Left ventricle myocardium superior (tissue), 1 donor: ENCODE measurements around the gene LCN6. TPM values are rescaled to one million over a fixed set of nuclear protein-coding genes. Genes with fewer than 3 reads are reported as not detected.
"Not testable (repeated sequence)": the region's sequence is repeated elsewhere in the genome, so short reads cannot be mapped to it uniquely, and the experiment has no call there.

ENCODE experiments used
- ATAC-seq: fragments of 200-7000 bp; cut with Tn5 transposase; one replicate; pipeline ENCODE4 v1.9.1; 2020; ENCODE audit warnings: mild to moderate bottlenecking, moderate library complexity
- DNase-seq: peaks from one replicate; pipeline ENCODE4 v3.0.0-alpha.2; 2020
- intact Hi-C: fragments of 100-400 bp; cut with micrococcal nuclease; formaldehyde crosslinking; loops from one replicate; pipeline ENCODE4 v1.11.0; 2022
- long read RNA-seq: library from polyadenylated mRNA; unstranded; transcript quantifications from one replicate; pipeline ENCODE4 v2.0.0, GENCODE V29; 2021
- total RNA-seq: library from RNA; stranded (reverse); fragmentation: NEBNext Ultra II Directional; extraction: Animal tissue kit (Norgen Biotek cat#: 25700); gene quantifications from one replicate; pipeline ENCODE4 v1.2.1, GENCODE V29; 2021
- donor health status: DM: no; HTN: yes; CAD: no; lungs with severe emphysema.

Gene LCN6, protein sequence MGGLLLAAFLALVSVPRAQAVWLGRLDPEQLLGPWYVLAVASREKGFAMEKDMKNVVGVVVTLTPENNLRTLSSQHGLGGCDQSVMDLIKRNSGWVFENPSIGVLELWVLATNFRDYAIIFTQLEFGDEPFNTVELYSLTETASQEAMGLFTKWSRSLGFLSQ
- 17.4 TPM for total RNA-seq
- long read RNA-seq, partial matches to known transcripts: 3 of 5 reads
- long read RNA-seq, other reads (novel, unspliced or antisense): 1 of 5 reads

GRCh38 chr9:136748201-136748600 lies at the start of gene LCN6:
Gene LCN6 (minus strand): TSS chr9:136748525. CDS start chr9:136748483, 42 bp downstream.
- peak; percentile 20 for DNase-seq
- intact Hi-C loops: no loop called here
- ATAC-seq: peak; percentile 5

GRCh38 chr9:136796775-136797347 lies 48.5 kb upstream of the LCN6 start:
- DNase-seq, ATAC-seq, intact Hi-C loops: not testable (repeated sequence)

DNA sequence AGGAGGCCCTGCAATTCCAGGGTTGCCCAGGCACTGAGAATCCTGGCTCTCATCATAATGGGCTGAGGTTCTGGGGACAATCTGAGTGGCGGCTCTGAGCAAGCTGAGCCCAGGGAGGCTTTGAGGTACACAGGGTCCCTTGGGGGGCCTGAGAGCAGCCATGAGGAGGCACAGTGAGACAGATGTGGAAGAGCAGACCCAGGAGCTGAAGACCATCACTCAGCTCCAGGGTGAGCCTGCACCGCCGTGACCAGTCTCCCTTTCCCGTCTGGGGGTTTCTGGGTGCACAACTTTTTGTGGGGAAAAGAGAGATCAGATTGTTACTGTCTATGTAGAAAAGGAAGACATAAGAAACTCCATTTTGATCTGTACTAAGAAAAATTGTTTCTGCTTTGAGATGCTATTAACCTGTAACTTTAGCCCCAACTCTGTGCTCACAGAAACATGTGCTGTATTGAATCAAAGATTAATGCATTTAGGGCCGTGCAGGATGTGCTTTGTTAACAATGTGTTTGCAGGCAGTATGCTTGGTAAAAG lies 48.0 kb upstream of the LCN6 start, which contains the start of gene CCDC183:
Gene CCDC183, plus strand, starts transcription at position 101 of the 537 bp plus-strand sequence. Its CDS starts 60 bp downstream, at position 161.
- DNase-seq: no peak
- intact Hi-C loops: no loop called here
- ATAC-seq: no peak

GRCh38 chr9:136795000-136795348 lies 46.6 kb upstream of the LCN6 start:
- DNase-seq (no peak), ATAC-seq (no peak)
- intact Hi-C loops: no loop called here

- intact Hi-C loops: no loop called here
- DNase-seq (no peak), ATAC-seq (no peak)
Measured at GRCh38 chr9:136794281-136794999, 46.1 kb upstream of the LCN6 start.

- ATAC-seq (no peak), DNase-seq (no peak)
- intact Hi-C loops: no loop called here
Measured at GRCh38 chr9:136793086-136793946, 45.0 kb upstream of the LCN6 start.

GRCh38 chr9:136792321-136793085 lies 44.2 kb upstream of the LCN6 start:
- DNase-seq: no peak
- no peak for ATAC-seq
- intact Hi-C loops: no loop called here

DNA sequence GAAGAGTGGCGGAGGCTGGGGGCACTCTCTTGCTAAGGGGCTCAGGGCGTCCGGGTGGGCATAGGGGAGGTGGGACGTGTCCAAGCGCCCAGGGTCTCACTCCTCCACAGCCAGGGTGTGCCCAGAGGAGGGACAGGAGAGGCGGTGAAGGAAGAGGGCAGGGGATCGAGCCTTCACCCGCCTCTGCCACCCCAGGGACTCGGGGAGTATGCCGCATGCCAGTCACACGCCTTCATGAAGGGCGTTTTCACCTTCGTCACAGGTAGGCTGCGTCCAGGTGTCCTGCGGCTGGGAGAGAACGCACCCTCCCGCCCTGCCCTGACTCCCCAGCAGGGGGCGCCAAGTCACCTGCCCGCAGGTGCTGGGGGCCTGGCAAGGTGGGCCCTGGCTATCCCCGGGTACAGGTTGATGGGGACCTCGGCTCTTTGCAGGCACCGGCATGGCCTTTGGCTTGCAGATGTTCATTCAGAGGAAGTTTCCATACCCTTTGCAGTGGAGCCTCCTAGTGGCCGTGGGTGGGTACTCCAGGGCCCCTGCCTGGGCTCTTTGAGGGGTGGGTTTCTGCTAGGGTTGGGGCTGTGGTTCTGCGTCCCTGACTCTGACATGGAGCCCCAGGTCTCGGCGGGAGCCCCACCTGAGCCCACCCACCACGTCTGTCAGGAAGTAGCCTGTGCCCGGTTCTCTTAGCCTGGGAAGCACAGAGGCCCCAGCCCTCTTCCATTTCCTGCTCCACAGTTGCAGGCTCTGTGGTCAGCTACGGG lies 43.4 kb upstream of the LCN6 start:
- ATAC-seq (peak; percentile 4), DNase-seq (peak; percentile 69)
- intact Hi-C loops: no loop called here

- peak; percentile 100 for DNase-seq
- peak; percentile 93 for ATAC-seq
- intact Hi-C loops: no loop called here
Measured at GRCh38 chr9:136790640-136791515, 42.6 kb upstream of the LCN6 start, which contains the start of gene TMEM141. Gene TMEM141 (plus strand): TSS chr9:136791344. CDS start chr9:136791371, 27 bp downstream.

- no peak for ATAC-seq
- DNase-seq: no peak
- intact Hi-C loops: no loop called here
Measured at GRCh38 chr9:136789523-136789937, 41.2 kb upstream of the LCN6 start.

- ATAC-seq, DNase-seq, intact Hi-C loops: not testable (repeated sequence)
Measured at GRCh38 chr9:136788644-136789522, 40.6 kb upstream of the LCN6 start.

DNA sequence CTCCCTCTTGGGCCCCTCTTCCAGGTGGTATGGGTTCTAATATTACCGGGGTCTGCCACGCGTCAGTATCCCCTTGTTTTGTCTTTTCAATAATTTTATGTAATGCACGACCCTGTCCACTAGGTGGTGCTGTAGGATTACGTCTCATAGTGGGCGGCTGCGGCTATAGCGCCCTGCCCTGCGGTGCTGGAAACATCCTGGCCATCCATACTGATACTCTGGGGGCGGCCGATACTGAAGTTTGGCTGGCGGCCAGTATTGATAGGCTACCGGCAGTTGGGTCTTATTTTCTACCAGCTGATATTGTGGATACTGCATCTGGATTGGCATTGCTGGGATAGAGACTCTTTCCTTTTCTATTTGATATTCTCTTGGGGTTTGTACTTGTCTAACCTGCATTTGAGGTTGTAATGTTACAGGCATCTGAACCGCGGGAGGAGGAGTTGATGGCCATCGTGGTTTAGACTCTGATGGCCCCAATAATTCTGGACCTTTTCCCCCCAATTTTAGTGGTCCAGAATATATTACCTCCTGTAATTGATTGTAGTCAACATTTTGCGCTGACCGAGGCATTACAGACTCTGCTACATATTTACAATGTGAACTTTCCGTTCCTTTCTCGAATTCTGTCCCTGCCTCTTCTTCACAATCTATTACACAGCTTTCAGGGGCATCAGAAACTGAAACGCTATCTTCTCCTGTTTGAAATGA lies 39.5 kb upstream of the LCN6 start:
- DNase-seq: peak; percentile 74
- intact Hi-C loops: no loop called here
- ATAC-seq: no peak

DNA sequence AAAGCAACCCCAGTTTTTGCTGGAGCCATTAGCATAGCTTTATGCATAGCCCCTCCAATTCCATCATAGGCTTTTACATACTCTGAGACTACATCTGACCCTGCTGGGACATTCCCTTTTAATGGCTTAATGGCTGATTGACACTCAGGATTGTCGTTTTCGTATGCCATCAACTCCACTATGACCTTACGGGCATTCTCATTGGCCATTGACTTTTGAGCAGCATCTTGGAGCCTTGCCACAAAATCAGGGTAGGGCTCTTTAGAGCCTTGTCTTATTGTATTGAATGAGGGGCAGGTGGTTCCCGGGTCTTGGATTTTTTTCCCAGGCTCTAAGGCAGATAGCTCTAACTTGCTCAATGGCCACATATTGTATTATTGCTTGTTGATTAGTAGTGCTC lies 38.7 kb upstream of the LCN6 start:
- DNase-seq, ATAC-seq, intact Hi-C loops: not testable (repeated sequence)

GRCh38 chr9:136786451-136786850 lies 38.1 kb upstream of the LCN6 start:
- ATAC-seq (no peak), DNase-seq (no peak)
- intact Hi-C loops: no loop called here
